Bronchial smooth muscle cell (primary cell): ENCODE data around the gene MOB3A. TPM values are rescaled to one million over a fixed set of nuclear protein-coding genes. Genes with fewer than 3 reads are reported as not detected.

Experiments
- total RNA-seq: library from RNA; depleted of rRNA; stranded (reverse); fragments of >200 nt; gene quantifications from 2 replicates; pipeline ENCODE4 v1.2.1, GENCODE V29; 2014

The MOB3A gene
- total RNA-seq, result 12.1 and 19.2 TPM in 2 replicates

GRCh38 chr19:2096034-2096479 lies at the start of gene MOB3A:
Gene MOB3A, minus strand, starts transcription at chr19:2096326. Its CDS starts 17,766 bp downstream, at chr19:2078560.

GRCh38 chr19:2096480-2097202 lies 515 bp upstream of the MOB3A start, which contains the start of gene IZUMO4:
Gene IZUMO4, plus strand, starts transcription at chr19:2096915. Its CDS starts 31 bp downstream, at chr19:2096946.

DNA sequence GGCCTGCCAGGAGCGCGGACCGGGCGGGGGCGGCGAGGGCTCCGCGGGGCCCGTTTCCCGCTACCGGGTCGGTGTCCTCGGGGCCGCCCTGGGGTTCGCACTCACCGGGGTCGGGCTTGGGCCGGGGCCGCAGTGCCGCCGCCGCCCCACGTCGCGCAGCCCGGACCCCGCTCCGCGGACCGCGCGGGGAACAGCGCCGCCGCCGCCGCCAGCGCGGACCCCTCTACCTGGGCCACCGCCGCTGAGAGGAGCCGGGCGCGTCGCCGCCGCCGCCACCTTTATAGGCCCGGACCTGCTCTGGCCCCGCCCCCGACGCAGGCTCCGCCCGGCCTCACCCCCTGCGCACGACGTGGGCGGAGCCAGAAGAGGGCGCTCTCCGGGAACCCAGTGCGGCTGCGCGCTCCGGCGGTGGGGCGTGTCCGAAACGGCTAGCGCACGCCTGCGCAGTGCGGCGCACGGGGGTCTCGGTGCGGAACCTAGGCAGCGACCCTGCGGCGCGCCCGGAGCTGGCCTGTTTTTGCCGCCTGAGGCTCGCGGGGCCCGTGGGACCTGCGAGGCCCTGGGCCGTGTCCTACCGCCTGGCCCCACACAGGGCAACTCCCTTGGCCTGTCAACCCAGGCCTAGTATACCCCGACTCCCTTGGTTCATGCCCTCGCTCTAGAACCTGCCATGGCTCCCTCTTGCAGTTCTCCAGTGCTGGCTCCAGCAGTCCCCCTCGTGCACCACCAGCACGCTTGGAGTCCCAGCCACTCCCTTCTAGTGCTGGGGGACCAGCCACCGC lies 44.9 kb downstream of the MOB3A start, which contains the start of gene MKNK2:
Gene MKNK2, minus strand, starts transcription at position 254 of the 782 bp plus-strand sequence. CDS start 393 bp downstream, outside the sequence.

Other genes starting within 250 kb of the MOB3A start
- gene REXO1, start 247.8 kb downstream of the MOB3A start, total RNA-seq, result 2.4 and 3.3 TPM in 2 replicates
- gene KLF16, start 232.7 kb downstream of the MOB3A start, total RNA-seq, result 1.3 and 2.5 TPM in 2 replicates
- gene ABHD17A, start 210.8 kb downstream of the MOB3A start, total RNA-seq, result 85.9 and 88.2 TPM in 2 replicates
- 1.4 and 1.7 TPM in 2 replicates for gene ADAT3, start 190.9 kb downstream of the MOB3A start, total RNA-seq
- 14.1 and 24.0 TPM in 2 replicates for gene SCAMP4, start 190.9 kb downstream of the MOB3A start, total RNA-seq
- gene CSNK1G2, start 155.2 kb downstream of the MOB3A start, total RNA-seq, result 39.4 and 62.3 TPM in 2 replicates
- 55.0 and 66.6 TPM in 2 replicates for gene BTBD2, start 80.6 kb downstream of the MOB3A start, total RNA-seq
- gene MKNK2, start 45.1 kb downstream of the MOB3A start, total RNA-seq, result 77.2 and 206 TPM in 2 replicates
- gene IZUMO4, start 589 bp upstream of the MOB3A start, total RNA-seq, result 1.7 and 1.9 TPM in 2 replicates
- gene AP3D1, start 55.2 kb upstream of the MOB3A start, total RNA-seq, result 69.8 and 80.8 TPM in 2 replicates
- 2.5 and 5.8 TPM in 2 replicates for gene DOT1L, start 67.6 kb upstream of the MOB3A start, total RNA-seq
- gene PLEKHJ1, start 140.0 kb upstream of the MOB3A start, total RNA-seq, result 32.8 and 48.1 TPM in 2 replicates
- gene SF3A2, start 140.5 kb upstream of the MOB3A start, total RNA-seq, result 24.6 and 27.6 TPM in 2 replicates
- gene AMH, start 153.0 kb upstream of the MOB3A start, total RNA-seq, result 0.16 and 0.17 TPM in 2 replicates
- gene JSRP1, start 160.1 kb upstream of the MOB3A start, total RNA-seq, result not detected in 2 replicates
- not detected in 2 replicates for gene PEAK3, start 185.8 kb upstream of the MOB3A start, total RNA-seq
- not detected in 2 replicates for gene LINGO3, start 211.8 kb upstream of the MOB3A start, total RNA-seq
- 93.1 and 119 TPM in 2 replicates for gene LSM7, start 232.3 kb upstream of the MOB3A start, total RNA-seq
- 27.9 and 33.4 TPM in 2 replicates for gene SPPL2B, start 232.4 kb upstream of the MOB3A start, total RNA-seq